GM18870 (cell line): ENCODE data around the gene VARS2.
A peak's percentile ranks its signal among the peaks of the same experiment; 100 is the strongest.
"Not testable (repeated sequence)": the region's sequence is repeated elsewhere in the genome, so short reads cannot be mapped to it uniquely, and the experiment has no call there.

Experiments
- ATAC-seq: cut with Tn5 transposase; IDR thresholded peaks from one replicate; pipeline ENCODE4 v1.9.1; 2021; ENCODE audit warnings: moderate library complexity; ENCODE audit not compliant: unreplicated experiment

Gene VARS2

GRCh38 chr6:30898750-30899360 is 15.2 kb upstream of the VARS2 start:
- ATAC-seq = no peak

- ATAC-seq = no peak
These were observed 13.1 kb upstream of the VARS2 start for GRCh38 chr6:30900863-30901417.

GRCh38 chr6:30901436-30901835 is 12.6 kb upstream of the VARS2 start:
- no peak for ATAC-seq

- ATAC-seq = not testable (repeated sequence)
These were observed 11.8 kb upstream of the VARS2 start for GRCh38 chr6:30902196-30902595.

- no peak for ATAC-seq
These were observed 11.3 kb upstream of the VARS2 start for GRCh38 chr6:30902709-30903108.

GRCh38 chr6:30903236-30903635 is 10.8 kb upstream of the VARS2 start:
- no peak for ATAC-seq

- ATAC-seq = not testable (repeated sequence)
These were observed 6.7 kb upstream of the VARS2 start for GRCh38 chr6:30907290-30907757.

- ATAC-seq = peak; percentile 89
These were observed 6.1 kb upstream of the VARS2 start, which contains the start of gene GTF2H4 for GRCh38 chr6:30907758-30908591. Gene GTF2H4, plus strand, starts transcription at chr6:30908207.

- ATAC-seq = no peak
These were observed 5.3 kb upstream of the VARS2 start for GRCh38 chr6:30908700-30909099.

GRCh38 chr6:30910473-30910872 is 3.6 kb upstream of the VARS2 start:
- not testable (repeated sequence) for ATAC-seq

GRCh38 chr6:30912746-30913520 is 1.1 kb upstream of the VARS2 start:
- no peak for ATAC-seq

- no peak for ATAC-seq
These were observed 340 bp upstream of the VARS2 start for GRCh38 chr6:30913721-30914075.

- no peak for ATAC-seq
These were observed 984 bp downstream of the VARS2 start for GRCh38 chr6:30914854-30915590.

- no peak for ATAC-seq
These were observed 1.5 kb downstream of the VARS2 start for GRCh38 chr6:30915591-30915946.

GRCh38 chr6:30917041-30917440 is 3.0 kb downstream of the VARS2 start:
- no peak for ATAC-seq

- ATAC-seq = no peak
These were observed 3.4 kb downstream of the VARS2 start for GRCh38 chr6:30917487-30917886.

- ATAC-seq = no peak
These were observed 4.6 kb downstream of the VARS2 start for GRCh38 chr6:30918670-30919069.

- ATAC-seq = no peak
These were observed 8.4 kb downstream of the VARS2 start for GRCh38 chr6:30922447-30922852.

- ATAC-seq = not testable (repeated sequence)
These were observed 10.1 kb downstream of the VARS2 start for GRCh38 chr6:30924040-30924627.

- no peak for ATAC-seq
These were observed 12.6 kb downstream of the VARS2 start for GRCh38 chr6:30926644-30927043.
